AG04450 (cell line): Measurements from ENCODE around the gene SLC13A4. TPM values are rescaled to one million over a fixed set of nuclear protein-coding genes. Genes with fewer than 3 reads are reported as not detected.

Experiments
- CTCF ChIA-PET: fragments of 300-600, 350-600 bp; formaldehyde crosslinking; extraction: SDS; loops from one replicate; lab custom pipeline; 2022; ENCODE audit warnings: antibody characterized with exemption, inconsistent platforms; lab: Charles Lee
- POLR2A ChIA-PET: fragments of 350-600 bp; formaldehyde crosslinking; extraction: SDS; loops from one replicate; lab custom pipeline; 2021; ENCODE audit warnings: antibody characterized with exemption, inconsistent platforms; lab: Yijun Ruan, JAX
- DNase-seq: peaks from one replicate; pipeline ENCODE4 v3.0.0-alpha.2; 2011; ENCODE audit warnings: low read depth, low spot score
- H3K27ac ChIP-seq: one replicate; pipeline ENCODE4 v1.5.1; 2012; ENCODE audit warnings: low read depth, low read length, control low read depth
- H3K27me3 ChIP-seq: one replicate; pipeline ENCODE4 v1.6.0; 2012; ENCODE audit warnings: low read length; ENCODE audit not compliant: control insufficient read depth, insufficient read depth
- H3K4me3 ChIP-seq: 2 replicates; pipeline ENCODE4 v1.5.1; 2011; ENCODE audit warnings: mild to moderate bottlenecking, low read depth, low read length, control low read depth
- H3K9me3 ChIP-seq: 2 replicates; pipeline ENCODE4 v1.5.1; 2012; ENCODE audit warnings: low read length; ENCODE audit not compliant: control insufficient read depth, insufficient read depth
- CTCF ChIP-seq: IDR thresholded peaks from 2 replicates; pipeline ENCODE4 v1.5.1; 2011; ENCODE audit warnings: low read depth, low read length, control low read depth, inconsistent platforms
- polyA plus RNA-seq: library from polyadenylated mRNA; depleted of rRNA; stranded (reverse); fragments of >200 nt; gene quantifications from 2 replicates; pipeline ENCODE4 v1.2.3, GENCODE V29; 2011

SLC13A4 gene
- polyA plus RNA-seq, 1 experiment = 0.09 TPM

DNA sequence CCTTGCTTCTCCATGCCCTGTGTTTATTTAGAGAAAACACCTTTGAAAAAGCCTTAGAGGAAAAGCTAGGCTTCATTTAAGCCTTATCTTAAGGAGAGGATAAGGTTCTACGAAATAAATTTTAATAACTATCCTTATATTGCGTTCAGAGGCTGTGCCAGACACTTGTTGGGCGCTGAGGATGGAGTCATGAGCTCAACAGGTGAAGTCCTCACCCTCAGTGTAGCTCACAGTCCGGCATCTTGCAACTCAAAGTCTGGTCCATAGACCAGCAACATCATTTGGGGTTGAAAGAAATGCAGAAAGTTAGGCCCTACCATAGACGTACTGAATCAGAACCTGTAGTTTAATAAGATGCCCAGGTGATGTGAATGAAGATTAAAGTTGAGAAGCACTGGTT lies 69.4 kb downstream of the SLC13A4 start:
- ChIA-PET POLR2A (no interaction called here), CTCF (interaction anchor here (1.1 to 12.7 kb wide), 4 partner anchors 14 to 384 kb away, joined by 4 to 83 read pairs (median 6); no protein-coding TSS in a partner anchor)
- Histone ChIP-seq H3K27me3 (no peaks in the 10 kb centered on the region), H3K27ac (no peak overlapping the region), H3K4me3 (no peak overlapping the region), H3K9me3 (peaks cover 2% of the 10 kb centered on the region; the same call in 1 of the 2 replicates)
- DNase-seq = no peak
- no peak for TF ChIP-seq CTCF

DNA sequence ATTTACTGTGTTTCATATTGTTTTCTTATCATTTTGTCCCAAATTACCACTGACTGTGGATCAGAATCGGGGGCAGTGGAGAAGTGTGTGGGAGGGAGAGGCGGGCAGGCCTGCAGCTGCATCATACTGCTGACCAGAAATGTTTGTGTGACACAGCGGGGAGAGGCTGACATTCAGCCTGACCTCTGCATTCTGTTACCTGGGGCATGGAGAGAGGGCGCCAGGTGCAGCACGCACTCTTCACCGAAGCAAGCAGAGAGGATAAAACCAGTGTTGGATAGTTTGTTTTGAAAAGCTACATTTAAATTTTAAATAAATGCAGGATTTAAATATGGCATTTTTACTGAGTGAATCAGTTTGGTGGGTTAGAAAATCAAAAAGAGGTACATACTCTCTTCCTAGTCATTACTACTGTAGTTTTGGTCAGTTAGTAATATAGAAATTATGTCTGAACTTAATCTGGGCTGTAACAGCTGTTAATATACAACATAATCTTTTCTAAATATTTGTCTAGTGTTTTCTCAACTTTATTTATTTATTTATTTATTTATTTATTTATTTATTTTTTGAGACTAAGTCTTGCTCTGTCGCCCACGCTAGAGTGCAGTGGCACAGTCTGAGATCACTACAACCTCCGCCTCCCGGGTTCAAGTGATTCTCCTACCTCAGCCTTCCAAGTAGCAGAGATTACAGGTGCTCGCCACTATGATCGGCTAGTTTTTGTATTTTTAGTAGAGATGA lies 74.5 kb downstream of the SLC13A4 start:
- TF ChIP-seq CTCF = no peak
- no peaks in the 10 kb centered on the region for H3K27me3 ChIP-seq
- H3K4me3 ChIP-seq = no peak overlapping the region
- no peak overlapping the region for H3K27ac ChIP-seq
- H3K9me3 ChIP-seq = no peaks in the 10 kb centered on the region
- POLR2A ChIA-PET = interaction anchor here (0.8 kb wide), 1 partner anchor 9 kb away, joined by 6 read pairs; the partner anchor contains the start of gene STMP1
- DNase-seq = no peak
- CTCF ChIA-PET = interaction anchor here (1.6 kb wide), 1 partner anchor 9 kb away, joined by 10 read pairs; no protein-coding TSS in a partner anchor

DNA sequence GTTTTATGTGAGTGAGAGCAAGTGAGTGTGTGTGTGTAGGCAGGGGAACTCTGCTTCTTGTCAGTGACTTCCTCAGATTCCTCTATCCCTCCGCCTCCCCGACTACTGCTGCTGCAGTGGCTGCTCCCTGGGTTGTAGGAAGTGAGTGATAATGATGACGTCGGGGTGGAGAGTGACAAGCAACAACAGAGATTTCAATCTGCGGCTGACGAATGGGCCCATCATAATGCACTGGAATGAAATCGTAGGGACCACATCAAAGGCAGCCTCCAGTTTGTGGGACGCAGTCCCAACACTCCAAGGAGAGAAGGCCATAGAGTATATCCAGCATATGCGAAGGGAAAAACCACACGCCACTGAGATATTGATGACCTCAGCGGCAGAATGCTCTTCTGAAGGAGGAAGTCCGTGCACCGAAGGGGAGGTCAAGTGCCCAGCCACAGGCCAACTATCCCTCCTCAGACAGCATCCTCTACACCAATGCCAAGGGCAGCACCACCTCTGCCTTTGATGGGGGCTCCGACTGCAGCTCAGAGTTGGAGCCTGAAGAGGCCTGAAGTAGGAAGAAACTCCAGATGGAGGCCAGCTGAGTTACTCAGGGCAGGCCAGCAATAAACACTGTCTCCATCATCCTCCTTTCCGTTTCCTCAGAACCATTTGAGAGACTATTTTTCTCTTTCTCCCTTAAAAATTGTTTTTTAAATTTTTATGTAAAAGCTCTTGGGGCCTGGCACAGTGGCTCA lies 77.0 kb downstream of the SLC13A4 start:
- Histone ChIP-seq H3K4me3 (no peak overlapping the region), H3K27ac (no peak overlapping the region), H3K9me3 (no peaks in the 10 kb centered on the region), H3K27me3 (no peaks in the 10 kb centered on the region)
- POLR2A ChIA-PET = no interaction called here
- CTCF ChIA-PET = interaction anchor here (0.5 to 2.5 kb wide), 5 partner anchors 11 to 480 kb away, joined by 3 to 11 read pairs (median 5); partner anchors contain the start of gene STMP1
- no peak for TF ChIP-seq CTCF
- no peak for DNase-seq

GRCh38 chr7:135648235-135648634 lies 79.8 kb downstream of the SLC13A4 start:
- Histone ChIP-seq H3K27ac (no peak overlapping the region), H3K4me3 (no peak overlapping the region), H3K27me3 (no peaks in the 10 kb centered on the region), H3K9me3 (no peaks in the 10 kb centered on the region)
- ChIA-PET POLR2A (no interaction called here), CTCF (interaction anchor here (1.0 to 8.7 kb wide), 4 partner anchors 14 to 374 kb away, joined by 3 to 146 read pairs (median 70); partner anchors contain the start of gene STMP1)
- no peak for DNase-seq
- TF ChIP-seq CTCF = no peak
